ENCODE data around the gene C12orf56.

C12orf56 gene

DNA sequence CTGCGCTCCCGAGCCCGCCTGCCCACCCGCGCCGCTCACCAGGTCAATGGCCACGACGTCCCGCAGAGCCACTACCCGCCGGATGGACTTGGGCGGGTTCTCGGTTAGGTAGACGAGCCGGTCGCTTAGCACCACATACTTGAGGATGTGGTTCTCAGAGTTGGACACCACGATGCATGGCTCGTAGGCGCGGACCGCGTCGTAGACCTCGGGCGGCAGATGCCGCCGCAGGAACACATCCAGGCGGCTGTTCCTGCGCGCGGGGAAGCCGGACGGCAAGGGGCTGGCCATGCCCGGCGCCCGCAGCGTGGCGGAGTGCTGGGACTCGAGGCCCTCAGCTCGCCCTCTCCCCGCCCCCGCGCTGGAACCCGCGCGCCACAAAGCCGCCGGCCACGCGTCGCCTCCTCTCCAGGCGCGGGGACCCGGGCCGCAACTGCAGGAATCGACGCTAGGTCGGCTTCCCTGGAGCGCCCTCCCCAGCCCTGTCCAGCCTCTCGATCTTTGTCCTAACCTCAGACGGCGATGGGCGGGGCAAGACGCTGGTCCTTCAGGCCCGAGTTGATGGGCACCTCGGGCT is at the start of gene C12orf56:
C12orf56 (minus strand) TSS at position 484 of the 577 bp plus-strand sequence; CDS start at position 291, 193 bp downstream.
- no peak for DNase-seq (ENCODE audit: low spot score)

DNA sequence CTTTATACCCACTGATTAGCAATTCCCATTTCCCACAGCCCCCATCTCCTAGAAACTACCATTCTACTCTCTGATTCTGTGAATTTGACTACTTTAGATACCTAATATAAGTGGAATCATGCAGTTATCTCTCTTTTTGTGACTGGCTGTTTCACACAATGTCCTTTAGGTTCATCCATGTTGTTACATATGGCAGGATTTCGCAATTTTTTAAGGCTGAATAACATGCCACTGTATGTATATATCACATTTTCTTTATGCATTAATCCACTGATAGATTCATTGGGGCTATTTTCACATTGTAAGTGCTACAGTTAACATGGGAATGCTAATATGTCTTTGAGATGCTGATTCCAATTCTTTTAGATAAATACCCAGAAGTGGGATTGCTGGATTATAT is 49.5 kb upstream of the C12orf56 start:
- no peak for DNase-seq (ENCODE audit: low spot score)

- DNase-seq (ENCODE audit: low spot score) = no peak
These were observed 43.4 kb upstream of the C12orf56 start for GRCh38 chr12:64433915-64434314.

DNA sequence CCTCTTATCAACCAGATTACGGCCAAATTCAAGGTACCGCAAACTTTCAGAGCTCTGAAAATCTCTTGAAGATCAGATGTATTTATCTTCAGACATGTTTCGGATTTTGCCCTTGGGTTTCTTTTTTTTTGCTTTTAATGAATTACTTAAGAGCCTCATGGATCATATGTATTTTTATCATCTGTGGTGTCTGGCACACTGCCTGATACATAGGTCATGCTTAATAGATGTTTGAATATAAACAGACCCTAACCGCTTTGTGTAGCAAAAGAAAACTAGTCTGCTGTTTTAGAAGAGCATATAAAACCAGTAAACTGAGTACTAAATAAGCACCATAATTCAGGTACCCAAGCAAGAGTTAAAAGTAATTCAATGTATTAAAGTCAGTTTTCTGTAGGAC is 41.2 kb upstream of the C12orf56 start:
- DNase-seq (ENCODE audit: low spot score) = no peak

DNA sequence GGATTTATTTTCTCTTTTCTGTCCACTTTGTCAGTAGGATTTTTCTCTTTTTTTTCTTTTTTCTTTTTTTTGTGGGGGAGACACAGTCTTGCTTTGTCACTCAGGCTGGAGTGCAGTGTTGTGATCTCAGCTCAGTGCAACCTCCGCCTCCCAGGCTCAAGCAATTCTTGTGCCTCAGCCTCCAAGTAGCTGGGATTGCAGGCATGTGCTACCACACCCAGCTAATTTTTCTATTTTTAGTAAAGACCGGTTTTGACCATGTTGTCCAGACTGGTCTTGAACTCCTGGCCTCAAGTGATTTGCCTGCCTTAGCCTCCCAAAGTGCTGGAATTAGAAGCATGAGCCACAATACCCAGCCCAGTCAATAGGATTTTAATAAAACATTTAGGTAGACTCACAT is 40.3 kb upstream of the C12orf56 start:
- no peak for DNase-seq (ENCODE audit: low spot score)

GRCh38 chr12:64428956-64429355 is 38.4 kb upstream of the C12orf56 start:
- no peak for DNase-seq (ENCODE audit: low spot score)

- DNase-seq (ENCODE audit: low spot score) = no peak
These were observed 37.4 kb upstream of the C12orf56 start for GRCh38 chr12:64427988-64428387.

DNA sequence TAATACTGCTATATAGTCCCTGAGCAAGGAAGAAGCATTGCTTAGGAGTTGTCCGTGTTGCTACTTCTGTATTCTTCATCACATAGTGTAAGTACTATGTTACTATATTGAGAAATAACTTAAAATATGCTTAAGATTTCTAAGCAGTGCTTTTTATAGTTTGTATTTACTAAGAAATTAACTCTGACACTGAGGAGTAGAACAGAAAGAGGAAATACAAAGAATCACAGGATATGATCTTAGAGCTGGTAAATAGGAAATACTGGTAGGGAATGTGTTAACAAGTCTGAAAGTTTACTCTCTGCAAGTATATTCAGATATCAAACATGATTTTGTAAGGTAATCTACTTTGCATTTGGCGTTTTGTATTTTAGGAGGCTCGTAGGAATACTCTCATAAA is 29.1 kb upstream of the C12orf56 start:
- no peak for DNase-seq (ENCODE audit: low spot score)

DNA sequence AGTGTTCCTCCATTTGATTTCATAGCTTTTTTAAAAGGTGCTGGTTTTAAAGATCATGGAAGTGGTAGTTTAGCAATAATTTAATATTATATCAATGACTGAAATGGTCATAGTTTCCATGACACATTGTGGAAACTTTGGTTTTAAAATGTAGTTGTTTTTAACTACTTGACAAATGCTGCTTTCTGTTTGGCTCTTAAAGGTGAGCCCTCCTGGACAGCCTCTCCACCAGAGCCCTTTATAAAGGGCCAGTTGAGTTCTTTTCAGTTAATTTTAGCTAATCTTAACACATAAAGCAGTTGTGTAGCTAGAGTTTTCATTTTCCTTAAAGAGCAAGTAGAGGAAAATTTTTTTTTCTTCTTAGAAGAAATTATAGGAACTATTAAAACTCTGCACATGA is 27.7 kb upstream of the C12orf56 start:
- no peak for DNase-seq (ENCODE audit: low spot score)

GRCh38 chr12:64413884-64414283 is 23.3 kb upstream of the C12orf56 start:
- DNase-seq (ENCODE audit: low spot score) = no peak

DNA sequence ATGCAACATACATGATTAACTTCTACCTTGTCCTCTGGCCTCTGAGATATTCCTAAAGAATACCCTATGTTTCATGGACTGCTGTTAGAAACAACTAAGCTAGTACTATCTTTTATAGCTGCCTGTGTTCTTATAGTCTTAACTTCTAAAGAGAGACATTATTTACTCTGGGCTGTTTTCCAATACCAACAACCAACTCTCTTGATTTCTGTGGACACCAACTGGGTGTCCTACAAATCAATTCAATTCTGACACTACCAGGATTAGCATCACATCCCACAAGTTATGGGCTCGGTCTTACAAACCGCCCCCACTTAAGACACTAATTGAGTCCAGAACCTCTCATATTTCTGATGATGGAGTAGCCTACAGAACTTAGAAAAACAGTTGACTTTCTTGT is 21.9 kb upstream of the C12orf56 start:
- no peak for DNase-seq (ENCODE audit: low spot score)

DNA sequence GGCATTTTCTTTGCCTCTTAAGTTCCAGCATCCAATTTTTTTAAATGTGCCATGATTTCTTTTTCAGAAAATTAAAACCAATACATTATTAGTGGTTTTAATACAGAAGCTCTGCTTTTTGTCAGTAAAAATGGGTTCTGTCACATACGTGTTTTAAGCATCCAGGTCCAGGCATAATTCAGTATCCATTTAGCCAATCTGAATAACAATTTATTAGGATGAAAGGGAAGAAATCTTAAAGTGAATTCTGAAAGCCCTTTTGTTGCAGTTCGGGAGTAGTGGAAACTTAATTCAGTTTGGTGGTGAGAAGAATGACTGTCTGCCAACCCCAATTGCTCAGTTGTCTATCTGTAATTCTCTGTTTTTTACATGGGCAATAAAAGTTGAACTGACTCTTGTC is 20.9 kb upstream of the C12orf56 start:
- no peak for DNase-seq (ENCODE audit: low spot score)

- no peak for DNase-seq (ENCODE audit: low spot score)
These were observed 17.0 kb upstream of the C12orf56 start for GRCh38 chr12:64407342-64408223.

- DNase-seq (ENCODE audit: low spot score) = peak; percentile 86
These were observed 14.1 kb upstream of the C12orf56 start for GRCh38 chr12:64404470-64405256.

DNA sequence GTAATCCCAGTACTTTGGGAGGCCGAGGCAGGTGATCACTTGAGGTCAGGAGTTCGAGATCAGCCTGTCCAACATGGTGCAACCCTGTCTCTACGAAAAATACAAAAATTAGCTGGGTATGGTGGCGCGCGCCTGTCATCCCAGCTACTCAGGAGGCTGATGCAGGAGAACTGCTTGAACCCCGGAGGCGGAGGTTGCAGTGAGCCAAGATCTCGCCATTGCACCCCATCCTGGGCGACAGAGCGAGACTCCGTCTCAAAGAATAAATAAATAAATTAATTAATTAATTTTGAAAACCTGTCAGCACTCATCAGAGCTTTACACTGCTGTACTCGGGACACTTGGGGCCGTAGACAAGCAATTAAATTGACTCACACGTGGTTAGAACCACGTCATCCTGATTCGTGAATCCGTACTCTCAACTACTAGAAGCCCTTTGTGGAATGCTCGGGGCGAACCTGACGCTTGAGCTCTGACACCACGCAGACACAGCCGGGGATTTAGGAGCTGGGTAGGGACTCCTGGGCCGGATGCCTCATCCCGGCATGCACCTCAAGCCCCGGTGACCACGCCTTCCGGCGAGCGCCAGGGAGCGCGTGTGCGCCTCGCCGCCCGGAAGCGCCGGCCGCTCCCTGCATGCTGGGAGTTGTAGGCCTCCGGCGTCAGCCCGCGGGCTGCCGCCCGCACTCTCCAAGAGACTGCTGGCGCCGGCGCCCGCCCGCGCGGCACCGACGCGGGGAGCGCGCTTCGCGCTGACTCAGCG is 13.3 kb upstream of the C12orf56 start, which contains the start of gene XPOT:
XPOT (plus strand) TSS at position 686 of the 763 bp plus-strand sequence. CDS start 5,644 bp downstream, outside the sequence.
- DNase-seq (ENCODE audit: low spot score) = peak; percentile 95

GRCh38 chr12:64402181-64402580 is 11.6 kb upstream of the C12orf56 start:
- no peak for DNase-seq (ENCODE audit: low spot score)

DNA sequence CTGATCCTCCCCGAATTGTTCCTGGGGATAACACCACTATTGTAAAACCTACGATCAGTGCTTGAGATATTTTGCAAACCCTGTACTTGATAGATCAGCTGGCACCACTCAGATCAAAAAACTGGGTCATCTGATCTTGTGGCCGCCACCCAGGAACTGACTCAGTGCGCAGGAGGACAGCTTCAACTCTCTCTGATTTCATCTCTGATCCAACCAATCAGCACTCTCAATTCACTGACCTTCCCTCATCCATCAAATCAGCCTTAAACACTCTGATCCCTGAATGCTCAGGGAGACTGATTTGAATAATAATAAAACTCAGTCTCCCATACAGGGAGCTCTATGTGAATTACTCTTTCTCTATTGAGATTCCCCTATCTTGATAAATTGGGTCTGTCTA is 9.5 kb upstream of the C12orf56 start:
- DNase-seq (ENCODE audit: low spot score) = no peak

DNA sequence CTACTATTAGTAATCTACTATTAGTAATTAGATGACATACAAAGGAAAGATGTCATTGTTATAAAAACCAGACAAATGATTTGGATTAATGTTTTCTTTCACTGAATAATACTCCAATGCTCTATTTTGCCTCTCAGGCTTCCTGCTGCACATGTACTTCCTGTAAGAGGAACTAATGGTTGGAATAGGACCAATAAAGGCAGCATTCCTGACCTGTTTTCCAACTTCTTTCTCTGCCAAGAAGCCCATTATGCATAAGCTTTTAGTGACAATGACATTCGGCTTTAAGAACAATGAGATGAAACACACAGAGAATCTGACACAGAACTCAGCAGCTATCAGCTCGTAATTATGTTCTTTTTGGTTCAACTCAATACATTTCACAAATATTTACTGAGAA is 5.2 kb upstream of the C12orf56 start:
- DNase-seq (ENCODE audit: low spot score) = no peak

GRCh38 chr12:64392221-64392620 is 1.7 kb upstream of the C12orf56 start:
- peak; percentile 20 for DNase-seq (ENCODE audit: low spot score)

DNA sequence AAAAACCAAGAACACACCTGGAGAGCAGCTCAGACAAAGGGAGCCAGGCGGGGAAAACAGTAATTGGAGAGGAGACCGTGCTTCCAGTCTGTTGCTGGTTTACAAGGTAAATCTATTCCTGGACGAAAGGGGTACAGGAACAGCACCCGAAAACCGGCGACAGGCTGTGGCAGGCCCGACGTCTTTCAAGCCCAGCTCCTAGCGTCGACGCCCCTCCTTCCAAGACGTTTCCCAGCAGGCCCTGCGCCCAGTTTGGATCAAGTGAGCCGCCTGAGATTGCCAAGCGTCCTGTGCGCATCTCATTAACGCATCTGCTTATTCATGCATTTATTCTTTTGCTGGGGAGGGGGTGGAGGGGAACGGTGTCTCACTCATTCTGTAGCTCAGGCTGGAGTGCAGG is 1.4 kb downstream of the C12orf56 start:
- DNase-seq (ENCODE audit: low spot score) = no peak

DNA sequence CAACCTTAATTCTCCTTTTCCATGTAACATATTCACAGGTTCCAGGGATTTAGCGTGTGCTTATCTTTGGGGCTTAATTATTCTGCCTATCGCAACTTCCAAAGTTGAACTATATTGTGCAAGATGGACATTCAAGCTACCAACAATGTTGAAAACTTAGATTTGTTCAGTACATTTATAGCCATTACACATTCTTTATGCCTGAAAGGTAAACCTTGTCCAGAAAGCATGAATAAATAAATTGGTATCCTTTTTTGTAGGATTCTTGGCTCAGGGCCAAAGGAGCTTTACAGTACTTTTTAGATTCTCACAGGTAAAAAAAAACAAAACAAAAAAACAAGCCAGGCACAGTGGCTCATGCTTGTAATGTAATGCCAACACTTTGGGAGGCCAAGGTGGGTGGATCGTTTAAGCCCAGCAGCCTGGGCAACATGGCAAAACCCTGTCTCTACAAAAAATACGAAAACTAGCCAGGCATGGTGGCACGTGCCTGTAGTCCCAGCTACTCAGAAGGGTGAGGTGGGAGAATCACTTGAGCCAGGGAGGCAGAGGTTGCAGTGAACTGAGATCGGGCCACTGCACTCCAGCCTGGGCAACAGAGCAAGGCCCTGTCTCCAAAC is 3.3 kb downstream of the C12orf56 start:
- DNase-seq (ENCODE audit: low spot score) = no peak

Measured in SW480 (cell line).